ENCODE data around the gene CDC42SE2. TPM values are rescaled to one million over a fixed set of nuclear protein-coding genes. Genes with fewer than 3 reads are reported as not detected.
"Not testable (repeated sequence)": the region's sequence is repeated elsewhere in the genome, so short reads cannot be mapped to it uniquely, and the experiment has no call there.

CDC42SE2 gene
- total RNA-seq, 1 donor from 2014 or later = 26.0 TPM

- DNase-seq (ENCODE audit: extremely low read depth, low read depth, low spot score) = no peak
Measured at GRCh38 chr5:131246504-131246903, 17.3 kb upstream of the CDC42SE2 start.

GRCh38 chr5:131250751-131251475, 12.9 kb upstream of the CDC42SE2 start:
- DNase-seq (ENCODE audit: extremely low read depth, low read depth, low spot score) = no peak

GRCh38 chr5:131252824-131253171, 11.1 kb upstream of the CDC42SE2 start:
- DNase-seq (ENCODE audit: extremely low read depth, low read depth, low spot score) = no peak

DNA sequence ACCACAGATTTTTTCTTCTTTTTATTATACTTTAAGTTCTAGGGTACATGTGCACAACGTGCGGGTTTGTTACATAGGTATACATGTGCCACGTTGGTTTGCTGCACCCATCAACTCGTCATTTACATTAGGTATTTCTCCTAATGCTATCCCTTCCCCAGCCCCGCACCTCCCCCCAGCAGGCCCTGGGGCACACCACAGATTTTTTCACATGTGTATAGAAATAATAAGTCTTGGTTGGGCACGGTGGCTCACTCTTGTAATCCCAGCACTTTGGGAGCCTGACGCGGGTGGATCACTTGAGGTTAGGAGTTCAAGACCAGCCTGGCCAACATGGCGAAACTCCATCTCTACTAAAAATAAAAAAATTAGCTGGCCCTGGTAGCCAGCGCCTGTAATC, 9.8 kb upstream of the CDC42SE2 start:
- not testable (repeated sequence) for DNase-seq (ENCODE audit: extremely low read depth, low read depth, low spot score)

DNA sequence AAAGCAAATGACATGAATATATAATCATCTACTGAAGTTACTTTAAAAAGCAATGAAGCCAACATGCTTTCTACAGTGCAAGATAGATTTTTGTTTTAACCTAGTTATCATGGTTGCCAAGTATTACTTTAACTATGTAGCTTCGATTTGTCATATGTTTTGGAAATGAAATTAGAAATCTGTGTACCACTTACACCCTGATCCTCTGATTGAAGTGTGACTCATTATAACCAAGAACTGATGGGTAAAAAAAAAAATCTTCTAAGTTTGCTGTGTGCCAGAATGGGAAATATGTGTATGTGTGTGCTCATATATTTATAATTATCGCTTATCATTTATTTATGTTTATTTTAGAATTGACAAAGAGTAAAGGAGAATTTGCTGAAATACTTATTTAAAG, 9.1 kb upstream of the CDC42SE2 start:
- DNase-seq (ENCODE audit: extremely low read depth, low read depth, low spot score) = no peak

DNA sequence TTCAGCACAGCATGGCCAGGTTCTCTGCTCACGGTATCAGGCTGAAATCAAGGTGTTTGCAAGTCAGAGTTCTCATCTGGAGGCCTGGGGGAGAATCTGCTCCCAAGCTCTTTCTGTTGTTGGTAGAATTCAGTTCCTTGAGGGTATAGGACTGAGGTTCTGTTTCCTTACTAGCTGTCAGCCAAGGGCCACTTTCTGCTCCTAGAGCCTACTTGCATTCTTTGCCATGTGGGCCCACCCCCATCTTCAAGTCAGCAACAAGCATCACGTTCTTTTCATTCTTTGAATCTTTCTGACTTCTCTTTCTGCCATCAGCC, 7.4 kb upstream of the CDC42SE2 start:
- no peak for DNase-seq (ENCODE audit: extremely low read depth, low read depth, low spot score)

GRCh38 chr5:131258733-131259132, 5.1 kb upstream of the CDC42SE2 start:
- DNase-seq (ENCODE audit: extremely low read depth, low read depth, low spot score) = no peak

DNA sequence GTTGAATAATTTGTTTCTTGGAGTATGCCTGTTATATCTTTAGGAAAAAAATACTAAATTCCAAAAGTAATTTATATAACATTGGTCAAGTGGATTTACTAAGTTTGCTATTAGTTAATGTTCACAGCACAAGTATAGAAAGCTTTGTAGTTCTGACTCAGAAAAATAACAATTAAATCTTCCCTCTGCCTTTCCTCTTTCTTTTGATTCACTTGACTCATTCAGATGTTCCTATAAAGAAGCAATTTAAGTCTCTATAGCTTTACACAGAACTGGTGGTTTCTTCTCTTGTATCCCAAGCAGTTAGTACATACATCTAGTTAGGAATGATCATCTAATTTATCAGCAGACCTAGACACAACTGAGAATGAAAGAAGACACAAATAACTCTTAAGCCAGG, 4.5 kb upstream of the CDC42SE2 start:
- DNase-seq (ENCODE audit: extremely low read depth, low read depth, low spot score) = no peak

GRCh38 chr5:131260895-131261294, 3.0 kb upstream of the CDC42SE2 start:
- no peak for DNase-seq (ENCODE audit: extremely low read depth, low read depth, low spot score)

- no peak for DNase-seq (ENCODE audit: extremely low read depth, low read depth, low spot score)
Measured at GRCh38 chr5:131261483-131261882, 2.4 kb upstream of the CDC42SE2 start.

DNA sequence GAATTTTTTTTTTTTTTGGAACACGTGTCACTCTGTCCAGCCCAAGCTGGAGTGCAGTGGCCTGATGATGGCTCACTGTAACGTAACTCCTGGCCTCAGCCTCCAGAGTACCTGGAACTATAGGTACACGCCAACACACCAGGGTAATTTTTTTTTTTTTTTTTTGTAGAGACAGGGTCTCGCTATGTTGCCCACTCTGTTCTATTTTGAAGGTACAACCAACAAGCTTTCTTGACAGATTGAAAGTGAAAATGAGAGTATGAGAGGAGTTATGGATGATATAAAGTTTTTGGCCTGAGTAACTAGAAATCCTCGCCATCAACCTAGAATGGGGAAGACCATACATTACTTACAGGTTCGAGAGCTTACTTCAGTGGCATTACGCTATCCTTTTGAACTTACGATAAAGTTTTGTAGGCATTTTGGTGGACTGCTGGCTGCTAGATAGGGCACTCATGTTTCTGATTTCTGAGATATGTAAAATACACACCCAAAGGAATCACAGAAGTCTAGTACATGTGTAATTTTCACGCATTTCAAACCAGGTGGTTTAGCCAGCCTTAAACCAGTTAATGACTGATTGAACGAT, 806 bp upstream of the CDC42SE2 start:
- no peak for DNase-seq (ENCODE audit: extremely low read depth, low read depth, low spot score)

GRCh38 chr5:131264451-131265099, 722 bp downstream of the CDC42SE2 start:
- DNase-seq (ENCODE audit: extremely low read depth, low read depth, low spot score) = no peak

DNA sequence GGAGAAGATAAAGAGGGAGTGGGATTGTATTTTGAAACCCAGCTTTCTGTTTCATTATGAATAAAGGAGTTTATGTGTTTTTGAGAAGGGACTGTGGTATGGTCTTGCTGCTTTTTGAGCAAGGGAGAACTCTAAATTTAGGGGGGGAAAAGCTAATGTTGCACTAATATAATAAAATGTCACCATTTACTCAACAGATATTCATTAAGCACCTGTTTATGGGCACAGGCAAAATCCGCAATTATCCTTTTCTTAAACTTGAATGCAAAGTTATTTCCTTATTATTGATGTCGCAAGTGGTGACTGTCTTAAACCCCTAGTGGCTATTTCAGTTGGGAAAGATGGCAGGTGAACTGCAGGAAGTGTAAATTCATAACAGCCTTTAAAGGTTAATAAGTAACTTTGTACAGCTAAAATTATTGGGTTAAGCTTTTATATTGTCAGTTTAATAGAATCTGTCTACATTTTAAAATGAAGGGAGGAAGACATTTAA, 1.5 kb downstream of the CDC42SE2 start:
- no peak for DNase-seq (ENCODE audit: extremely low read depth, low read depth, low spot score)

- no peak for DNase-seq (ENCODE audit: extremely low read depth, low read depth, low spot score)
Measured at GRCh38 chr5:131266370-131267060, 2.7 kb downstream of the CDC42SE2 start.

- DNase-seq (ENCODE audit: extremely low read depth, low read depth, low spot score) = no peak
Measured at GRCh38 chr5:131268758-131269370, 5.0 kb downstream of the CDC42SE2 start.

DNA sequence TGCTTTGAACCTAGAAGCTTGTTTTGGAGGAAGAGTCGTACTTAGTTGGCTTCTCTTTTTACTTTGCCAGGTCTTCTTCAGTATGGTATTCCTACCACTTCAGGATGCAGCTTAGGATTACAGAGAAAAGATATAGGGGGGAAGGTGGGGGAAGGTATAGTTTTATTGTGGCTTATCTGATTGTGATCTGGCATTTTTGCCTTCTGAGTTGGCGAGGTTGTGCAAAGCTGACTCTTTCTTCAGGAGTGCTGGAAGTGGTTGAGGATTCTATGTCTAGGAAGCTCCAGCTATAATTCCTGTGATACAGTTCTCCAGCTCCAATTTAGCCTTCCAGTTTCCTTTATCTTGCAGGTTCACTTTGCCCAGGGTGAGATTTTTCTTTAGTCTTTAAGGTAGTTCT, 7.0 kb downstream of the CDC42SE2 start:
- DNase-seq (ENCODE audit: extremely low read depth, low read depth, low spot score) = no peak

DNA sequence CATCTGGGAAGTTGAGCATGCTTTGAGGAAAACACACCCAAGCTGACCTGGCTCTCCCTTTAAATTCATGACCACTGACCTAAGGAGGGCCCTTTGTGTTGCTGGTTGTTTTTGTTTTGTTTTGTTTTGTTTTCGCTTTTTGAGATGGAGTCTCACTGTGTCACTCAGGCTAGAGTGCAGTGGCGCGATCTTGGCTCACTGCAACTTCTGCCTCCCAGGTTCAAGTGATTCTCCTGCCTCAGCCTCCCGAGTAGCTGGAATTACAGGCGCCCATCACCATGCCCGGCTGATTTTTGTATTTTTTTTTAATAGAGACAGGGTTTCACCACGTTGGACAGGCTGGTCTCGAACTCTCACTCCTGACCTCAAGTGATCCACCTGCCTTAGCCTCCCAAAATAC, 8.0 kb downstream of the CDC42SE2 start:
- DNase-seq (ENCODE audit: extremely low read depth, low read depth, low spot score) = not testable (repeated sequence)

- no peak for DNase-seq (ENCODE audit: extremely low read depth, low read depth, low spot score)
Measured at GRCh38 chr5:131272307-131272706, 8.5 kb downstream of the CDC42SE2 start.

GRCh38 chr5:131272724-131273123, 8.9 kb downstream of the CDC42SE2 start:
- no peak for DNase-seq (ENCODE audit: extremely low read depth, low read depth, low spot score)

GRCh38 chr5:131274326-131275063, 10.6 kb downstream of the CDC42SE2 start:
- no peak for DNase-seq (ENCODE audit: extremely low read depth, low read depth, low spot score)

DNA sequence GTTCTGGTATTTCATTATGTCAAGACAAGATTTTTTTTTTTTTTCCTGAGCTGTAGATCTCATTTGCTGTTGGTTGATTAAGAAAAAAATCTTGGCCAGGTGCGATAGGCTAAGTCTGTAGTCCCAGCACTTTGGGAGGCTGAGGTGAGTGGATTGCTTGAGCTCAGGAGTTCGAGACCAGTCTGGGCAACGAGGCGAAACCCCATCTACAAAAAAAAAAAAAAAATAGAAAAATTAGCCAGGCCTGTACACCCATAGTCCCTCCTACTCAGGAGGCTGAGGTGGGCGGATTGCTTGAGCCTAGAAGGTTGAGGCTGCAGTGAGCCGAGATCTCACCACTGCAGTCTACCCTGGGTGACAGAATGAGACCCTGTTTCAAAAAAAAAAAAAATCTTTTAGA, 12.2 kb downstream of the CDC42SE2 start:
- DNase-seq (ENCODE audit: extremely low read depth, low read depth, low spot score) = no peak

Measured in glomerular endothelial cell (primary cell).